OCI-LY7 (cell line): ENCODE measurements around the gene FBXL15. TPM values are rescaled to one million over a fixed set of nuclear protein-coding genes. Genes with fewer than 3 reads are reported as not detected.

ENCODE experiments used
- BruUV-seq: library from RNA; stranded (reverse); fragments of 400-500 nt; replicated peaks from 2 replicates; lab custom pipeline; 2021; lab: Mats Ljungman, UMichigan
- CTCF ChIA-PET: fragments of 300-600 bp; sonication (Branson Sonifier 250); formaldehyde crosslinking; loops from one replicate; lab custom pipeline; 2022; ENCODE audit warnings: antibody characterized with exemption; ENCODE audit not compliant: unreplicated experiment; lab: Charles Lee
- POLR2A ChIA-PET: fragments of 300-600 bp; sonication (Branson Sonifier 250); formaldehyde crosslinking; loops from one replicate; lab custom pipeline; 2022; ENCODE audit warnings: antibody characterized with exemption; lab: Charles Lee
- DNase-seq: peaks from one replicate; pipeline ENCODE4 v3.0.0-alpha.2; 2015; ENCODE audit warnings: low spot score
- H2AFZ ChIP-seq: fragments of 200-600 bp; sonication (generic), shearing (Covaris generic); 2 replicates; pipeline ENCODE4 v1.6.1; 2014; ENCODE audit warnings: mild to moderate bottlenecking, antibody characterized with exemption, low read length, moderate library complexity
- H3K27ac ChIP-seq: fragments of 200-600 bp; sonication (generic); 2 replicates; pipeline ENCODE4 v1.5.1; 2014; ENCODE audit warnings: mixed run types, low read depth, mild to moderate bottlenecking, moderate library complexity, low read length, inconsistent platforms; ENCODE audit not compliant: poor library complexity, severe bottlenecking
- H3K36me3 ChIP-seq: fragments of 200-600 bp; sonication (generic); 2 replicates; pipeline ENCODE4 v1.6.1; 2014; ENCODE audit warnings: mild to moderate bottlenecking, antibody characterized with exemption, low read length, moderate library complexity, mixed read lengths; ENCODE audit not compliant: insufficient read depth
- H3K4me1 ChIP-seq: fragments of 200-600 bp; sonication (generic); 2 replicates; pipeline ENCODE4 v1.5.1; 2014; ENCODE audit warnings: mild to moderate bottlenecking, low read length; ENCODE audit not compliant: insufficient read depth, poor library complexity, severe bottlenecking
- H3K4me2 ChIP-seq: fragments of 200-600 bp; sonication (generic); 2 replicates; pipeline ENCODE4 v1.6.1; 2014; ENCODE audit warnings: mild to moderate bottlenecking, low read length
- H3K4me3 ChIP-seq: fragments of 200-600 bp; sonication (generic); 2 replicates; pipeline ENCODE4 v1.5.1; 2014; ENCODE audit warnings: mild to moderate bottlenecking, low read depth, low read length; ENCODE audit not compliant: poor library complexity, severe bottlenecking
- H3K79me2 ChIP-seq: fragments of 200-600 bp; sonication (generic); 2 replicates; pipeline ENCODE4 v1.6.1; 2016; ENCODE audit warnings: low read depth, mild to moderate bottlenecking, low read length, moderate library complexity, mixed read lengths; ENCODE audit not compliant: insufficient read depth
- H3K9me2 ChIP-seq: fragments of 200-600 bp; sonication (generic); 2 replicates; pipeline ENCODE4 v1.6.1; 2016; ENCODE audit warnings: mild to moderate bottlenecking, low read length, mixed read lengths; ENCODE audit not compliant: insufficient read depth
- H3K9me3 ChIP-seq: fragments of 200-600 bp; sonication (generic); 2 replicates; pipeline ENCODE4 v1.6.1; 2014; ENCODE audit warnings: mild to moderate bottlenecking, mixed run types, low read length, mixed read lengths
- H4K20me1 ChIP-seq: fragments of 200-600 bp; sonication (generic); 2 replicates; pipeline ENCODE4 v1.6.1; 2014; ENCODE audit warnings: mild to moderate bottlenecking, antibody characterized with exemption, low read length, moderate library complexity, mixed read lengths; ENCODE audit not compliant: insufficient read depth
- CTCF ChIP-seq: fragments of 200-600 bp; sonication (generic); conservative IDR thresholded peaks from 2 replicates; pipeline ENCODE4 v1.5.1; 2014; ENCODE audit warnings: mild to moderate bottlenecking, antibody characterized with exemption, low read length, moderate library complexity, mixed read lengths
- EZH2phosphoT487 ChIP-seq: fragments of 200-600 bp; sonication (generic); IDR thresholded peaks from 2 replicates; pipeline ENCODE4 v1.6.1; 2018; ENCODE audit warnings: low read depth, borderline replicate concordance, mild to moderate bottlenecking, mixed run types, antibody characterized with exemption, low read length, moderate library complexity, mixed read lengths
- intact Hi-C: fragments of 100-400 bp; cut with micrococcal nuclease; formaldehyde crosslinking; loops from one replicate; pipeline ENCODE4 v1.10.0; 2022; ENCODE audit not compliant: unreplicated experiment
- total RNA-seq, 2 experiments: library from RNA; depleted of rRNA in 1 of 2; stranded (reverse); fragments of >200 nt in 1 of 2; shearing (Covaris generic) in 1 of 2; gene quantifications; 2 replicates each; pipeline ENCODE4 v1.2.3, GENCODE V29; 2014 to 2022

Gene FBXL15
- total RNA-seq, 2 experiments from 2014 or later, result 13.3 to 18.2 TPM

- no TSS peak for BruUV-seq
Observed at GRCh38 chr10:102392306-102392705, 28.3 kb upstream of the FBXL15 start.

GRCh38 chr10:102393411-102394078 lies 27.1 kb upstream of the FBXL15 start:
- intact Hi-C loops, result loop anchor here (1.0 kb wide), 3 partner anchors 28 to 190 kb away; no protein-coding TSS in a partner anchor
- H3K9me2 ChIP-seq, result no peaks in the 10 kb centered on the region
- peaks cover 14% of the 10 kb centered on the region for H3K36me3 ChIP-seq
- no peak for TF ChIP-seq EZH2phosphoT487
- TF ChIP-seq CTCF, result no peak; the same call in none of the 2 replicates
- H4K20me1 ChIP-seq, result no peaks in the 10 kb centered on the region
- peaks cover 17% of the 10 kb centered on the region for H3K4me1 ChIP-seq
- DNase-seq, result no peak
- CTCF ChIA-PET, result no interaction called here
- H2AFZ ChIP-seq, result peak overlapping the region; percentile 73
- BruUV-seq, result TSS peak; percentile 90
- H3K4me3 ChIP-seq, result peak overlapping the region; percentile 78
- peak overlapping the region; percentile 84 for H3K4me2 ChIP-seq
- peak overlapping the region; percentile 70 for H3K27ac ChIP-seq
- peaks cover 9% of the 10 kb centered on the region; the same call in 1 of the 2 replicates for H3K79me2 ChIP-seq
- no peaks in the 10 kb centered on the region for H3K9me3 ChIP-seq
- POLR2A ChIA-PET, result interaction anchor here (1.8 kb wide), 1 partner anchor 27 kb away, joined by 11 read pairs; the partner anchor contains the start of gene FBXL15

More at GRCh38 chr10:102392306-102392705, 28.3 kb upstream of the FBXL15 start:
- Histone ChIP-seq H4K20me1 (no peaks in the 10 kb centered on the region), H3K4me1 (peaks cover 17% of the 10 kb centered on the region), H3K9me2 (no peaks in the 10 kb centered on the region), H3K4me2 (no peak overlapping the region), H3K9me3 (no peaks in the 10 kb centered on the region), H3K36me3 (peaks cover 3% of the 10 kb centered on the region; the same call in 1 of the 2 replicates), H2AFZ (no peak overlapping the region), H3K27ac (no peak overlapping the region), H3K4me3 (no peak overlapping the region), H3K79me2 (peaks cover 9% of the 10 kb centered on the region; the same call in 1 of the 2 replicates)
- intact Hi-C loops, result no loop called here
- ChIA-PET POLR2A (no interaction called here), CTCF (no interaction called here)
- no peak for DNase-seq
- TF ChIP-seq EZH2phosphoT487 (no peak), CTCF (no peak)
